Activated CD8-positive, alpha-beta memory T cell treated with anti-CD3 and anti-CD28 coated beads for 24 hours (primary cell): ENCODE results near the gene MACROD2.
"Not testable (repeated sequence)": the region's sequence is repeated elsewhere in the genome, so short reads cannot be mapped to it uniquely, and the experiment has no call there.

Source experiments
- DNase-seq: peaks from one replicate; pipeline ENCODE4 v3.0.0-alpha.2; 2020

The MACROD2 gene

DNA sequence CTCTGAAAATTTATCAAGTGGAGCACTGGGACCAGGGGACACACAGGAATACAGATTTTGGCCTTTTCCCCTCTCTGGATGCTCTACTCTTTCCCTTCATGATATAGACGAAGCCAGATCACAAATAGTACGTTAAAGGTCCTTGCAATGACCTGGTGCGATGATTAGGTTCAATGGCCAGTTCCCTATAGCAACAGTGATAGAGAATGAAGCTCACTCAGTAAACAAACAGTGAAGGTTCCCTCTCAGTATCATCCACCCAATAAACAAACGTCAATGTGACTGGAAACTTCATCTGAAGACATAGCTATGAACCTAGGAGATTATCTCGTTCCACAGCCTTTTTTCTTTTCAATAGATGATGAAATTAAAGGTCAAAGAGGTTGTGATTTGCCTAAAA, 1981.7 kb downstream of the MACROD2 start:
- no peak for DNase-seq

DNA sequence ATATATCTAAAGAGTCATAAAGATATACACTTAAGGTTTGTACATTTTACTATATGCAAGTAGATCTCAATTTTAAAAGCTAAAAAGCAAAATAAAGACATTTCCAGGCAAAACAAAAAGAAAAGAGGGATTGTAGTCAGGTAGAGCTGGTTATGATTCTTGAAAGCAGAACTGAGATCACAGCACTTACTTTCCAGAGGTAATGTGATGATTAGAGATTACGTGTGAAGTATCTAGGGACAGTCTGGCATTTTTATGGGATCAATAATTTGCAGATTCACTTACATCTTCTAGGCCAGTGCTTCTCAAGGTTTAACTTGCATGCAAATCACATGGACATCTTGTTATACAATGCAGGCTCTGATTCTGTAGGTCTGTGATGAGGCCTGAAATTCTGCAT, 1982.4 kb downstream of the MACROD2 start:
- DNase-seq: no peak

DNA sequence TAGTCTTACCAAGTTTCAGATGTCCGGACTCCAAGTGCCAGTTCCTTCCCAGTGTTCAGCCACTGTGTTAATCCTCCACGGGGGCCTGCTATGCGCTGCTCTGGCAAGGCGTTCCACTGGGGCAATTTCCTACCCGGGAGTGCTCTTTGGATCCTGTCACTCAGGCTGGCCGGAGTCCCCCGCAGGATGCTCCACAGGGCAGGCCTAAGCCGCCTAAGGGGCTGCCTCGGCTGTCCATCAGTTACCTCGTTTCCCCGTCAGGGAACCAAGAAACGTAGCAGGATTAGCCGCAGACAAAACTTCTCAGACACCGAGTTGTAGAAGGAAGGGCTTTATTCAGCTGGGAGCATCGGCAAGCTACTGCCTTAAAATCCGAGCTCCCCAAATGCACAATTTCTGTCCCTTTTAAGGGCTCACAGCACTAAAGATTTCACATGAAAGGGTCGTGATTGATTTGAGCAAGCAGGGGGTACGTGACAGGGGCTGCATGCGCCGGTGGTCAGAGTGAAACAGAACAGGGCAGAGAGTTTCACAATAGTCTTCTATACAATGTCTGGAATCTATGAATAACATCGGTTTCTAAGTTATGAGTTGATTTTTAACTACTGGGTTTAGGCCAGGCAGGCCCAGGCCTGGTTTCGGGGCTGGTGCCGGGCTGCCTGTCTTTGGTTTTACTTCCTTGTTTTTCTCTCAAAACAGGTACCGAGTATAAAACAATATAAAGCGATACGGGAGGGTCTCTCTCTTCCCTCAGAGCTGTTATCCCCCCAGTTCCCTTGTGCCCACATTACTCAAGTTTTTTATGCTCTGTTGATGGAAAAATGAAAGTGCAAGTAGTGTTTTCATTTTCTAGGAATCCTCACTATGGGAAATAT, 1990.4 kb downstream of the MACROD2 start:
- not testable (repeated sequence) for DNase-seq

DNA sequence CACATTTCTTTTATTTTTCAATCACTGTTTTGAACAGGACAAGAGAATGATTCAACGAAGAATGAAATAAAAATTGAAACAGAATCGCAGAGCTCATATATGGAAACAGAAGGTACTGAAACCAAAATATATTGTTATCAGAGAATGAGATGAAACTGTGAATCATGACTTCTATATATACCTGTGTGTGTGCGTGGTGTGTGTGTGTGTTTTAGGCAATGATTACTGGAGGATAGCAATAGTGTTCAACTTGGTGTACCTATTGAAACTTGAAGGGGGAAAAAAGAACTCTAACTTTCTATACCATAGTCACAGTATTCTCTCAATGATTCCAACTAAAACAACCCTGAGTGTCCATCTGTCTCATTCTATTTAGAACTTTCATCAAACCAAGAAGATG, 1991.4 kb downstream of the MACROD2 start:
- DNase-seq: no peak

DNA sequence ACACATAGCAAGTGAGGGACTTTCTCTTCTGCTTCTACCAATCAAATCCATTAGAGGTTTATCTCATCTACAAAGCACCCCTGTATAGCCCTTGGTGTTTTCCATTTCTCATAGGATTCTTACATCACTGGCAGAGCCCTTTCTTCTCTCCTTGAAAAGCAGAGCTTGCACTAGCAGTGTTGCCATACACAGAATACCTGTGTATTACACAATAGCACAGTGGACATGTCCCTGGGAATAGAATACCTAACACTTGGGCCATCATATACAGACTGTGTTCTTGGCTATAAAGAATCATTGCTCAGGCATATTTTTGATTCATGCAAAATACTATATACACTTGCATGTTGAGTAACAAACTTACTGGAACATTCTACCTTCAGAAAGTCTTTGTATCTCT, 1996.0 kb downstream of the MACROD2 start:
- no peak for DNase-seq

DNA sequence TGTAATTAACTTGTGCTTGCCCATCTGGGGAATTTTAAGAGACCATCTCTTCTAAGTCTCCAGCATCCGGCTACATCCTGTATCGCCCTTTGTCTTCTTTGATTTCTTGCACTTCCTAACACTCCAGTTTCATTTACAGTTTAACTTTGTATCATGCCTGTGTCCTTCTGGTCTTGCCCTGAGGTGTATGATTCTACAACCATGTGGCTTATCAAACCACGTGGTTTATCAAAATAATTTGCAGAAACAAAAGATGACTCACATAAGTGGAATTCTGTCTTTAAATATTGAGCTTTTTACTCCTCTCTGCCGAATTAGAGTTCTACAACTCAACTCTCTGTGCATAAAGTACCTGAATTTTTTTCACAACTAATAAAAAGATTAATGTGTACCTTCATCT, 1997.2 kb downstream of the MACROD2 start:
- DNase-seq: no peak

DNA sequence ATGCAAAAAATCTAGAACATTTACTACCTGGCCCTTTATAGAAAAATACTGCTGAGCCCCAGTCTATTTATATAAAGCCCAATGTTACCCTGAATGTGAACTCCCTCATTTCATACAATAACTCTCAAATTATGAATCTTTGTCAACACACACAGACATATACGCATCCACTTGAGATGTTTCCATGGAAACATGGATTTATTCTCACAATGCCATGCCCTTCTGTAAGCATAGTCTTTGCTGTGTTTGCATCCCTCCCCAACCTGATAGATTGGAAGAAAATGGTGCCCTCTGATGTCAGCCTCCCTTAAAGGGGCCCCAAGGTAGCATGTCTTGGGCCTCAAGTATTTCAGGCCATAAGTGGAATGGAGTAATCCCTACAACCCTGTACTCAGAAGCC, 2004.8 kb downstream of the MACROD2 start:
- no peak for DNase-seq

DNA sequence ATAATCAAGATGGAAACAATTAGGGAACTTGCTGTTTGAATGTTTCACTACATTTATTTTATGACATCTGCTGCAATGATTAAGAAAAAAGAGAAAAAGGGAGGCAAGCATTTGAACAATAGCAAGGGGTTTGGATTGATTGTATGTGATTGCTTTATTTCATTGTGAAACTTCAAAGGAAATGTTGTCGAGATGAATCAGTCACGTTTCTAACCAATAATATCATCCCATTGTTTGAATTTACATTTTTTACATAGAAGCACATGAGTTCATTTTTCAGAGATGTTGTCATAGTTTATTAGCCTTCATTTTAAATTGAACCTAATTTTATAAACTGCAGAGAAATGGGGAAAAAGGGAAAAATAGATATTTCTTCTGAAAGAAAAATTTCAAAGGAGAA, 2006.0 kb downstream of the MACROD2 start:
- DNase-seq: no peak

DNA sequence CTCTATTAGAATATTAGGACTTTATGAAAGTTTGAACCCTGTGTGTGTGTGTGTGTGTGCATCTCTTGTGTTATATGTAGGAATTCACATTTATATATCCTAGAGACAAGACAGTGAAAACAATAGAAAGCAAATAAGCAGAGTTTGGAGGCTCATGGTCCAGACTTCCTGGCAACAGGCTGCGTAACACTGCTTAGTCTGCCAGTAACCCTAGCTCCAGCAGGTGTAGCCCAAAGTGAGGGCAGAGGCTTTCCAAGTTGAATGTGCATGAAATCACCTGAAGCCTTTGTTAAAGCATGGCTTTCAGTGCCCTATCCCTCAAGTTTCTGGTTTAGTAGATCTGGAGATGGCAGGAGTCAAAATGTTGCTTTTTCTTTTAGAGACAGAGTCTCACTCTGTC, 2008.0 kb downstream of the MACROD2 start:
- no peak for DNase-seq

DNA sequence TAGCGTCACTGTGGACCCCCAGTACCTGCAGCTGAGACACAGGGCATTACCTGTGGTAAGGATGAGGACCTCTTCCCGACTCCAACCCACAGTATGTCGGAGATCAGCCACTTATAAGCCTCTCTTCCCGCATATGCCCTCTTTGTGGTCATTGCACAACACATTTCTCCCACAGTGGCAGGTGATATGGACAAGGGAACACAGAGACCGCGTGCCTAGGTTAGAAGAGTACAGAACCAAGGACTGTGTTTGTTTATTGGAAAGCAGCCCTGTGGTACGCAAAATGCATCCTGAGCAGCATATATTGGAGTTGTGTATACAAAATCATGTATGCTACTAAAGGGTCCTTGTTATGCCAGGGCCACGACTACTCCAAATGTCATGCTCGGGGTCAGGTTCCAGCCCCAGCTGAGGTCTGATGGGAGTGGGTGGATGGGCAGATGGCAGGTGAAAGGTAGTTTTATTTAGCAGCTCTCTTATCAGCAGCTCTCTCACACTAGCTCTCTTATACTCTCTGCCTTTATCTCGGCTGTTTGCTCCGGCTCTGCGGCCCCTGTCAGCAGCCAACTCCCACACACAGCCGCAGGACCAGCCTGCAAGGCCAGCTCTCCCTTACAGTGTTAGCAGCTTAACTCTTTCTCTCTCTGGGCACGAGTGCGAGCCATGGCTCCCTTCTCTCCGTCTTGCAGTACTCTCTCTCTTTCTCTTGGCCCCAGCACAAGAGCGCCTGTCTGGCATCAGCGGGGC, 2009.0 kb downstream of the MACROD2 start:
- DNase-seq: no peak

DNA sequence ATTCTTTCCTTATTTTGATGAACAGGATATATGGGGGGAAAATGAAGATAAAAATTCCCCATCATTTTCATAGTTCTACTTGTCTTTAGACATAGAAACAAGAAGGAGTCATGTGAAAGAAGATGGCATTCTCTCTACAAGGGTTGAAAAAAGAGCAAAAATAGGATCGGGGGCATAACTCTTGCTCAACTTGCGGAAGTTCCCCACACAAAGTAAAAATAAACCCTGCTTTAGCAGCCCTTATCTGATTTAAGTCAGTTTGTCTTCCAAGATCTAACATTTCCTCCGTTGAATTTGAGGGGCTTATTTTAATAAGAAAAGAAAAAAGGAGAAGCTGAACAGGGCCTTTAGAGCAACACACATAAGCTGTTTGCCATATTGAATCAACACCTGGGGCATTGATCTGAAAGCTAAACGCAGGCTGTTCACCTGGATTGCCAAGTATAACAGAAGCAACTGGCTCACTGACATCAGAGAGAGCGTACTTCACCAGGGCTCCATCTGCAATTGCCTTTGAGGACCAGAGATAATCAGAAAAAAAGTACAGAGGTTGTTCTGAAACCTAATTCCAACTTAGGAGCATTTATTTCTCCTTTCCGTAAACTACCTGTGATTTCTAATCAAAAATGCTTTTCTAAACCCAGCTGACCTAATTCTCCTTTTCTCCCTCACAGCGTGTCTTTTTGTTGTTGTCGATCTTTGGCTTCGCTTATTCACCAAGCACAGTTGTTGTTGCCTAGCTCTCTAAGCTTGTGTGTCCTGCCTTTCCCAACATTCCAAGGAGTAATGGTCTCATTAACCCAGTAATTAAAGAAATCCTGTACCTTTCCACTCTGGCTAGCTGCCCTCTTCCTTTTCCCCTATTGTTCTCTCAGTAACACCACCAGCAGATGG, 2010.0 kb downstream of the MACROD2 start:
- no peak for DNase-seq

DNA sequence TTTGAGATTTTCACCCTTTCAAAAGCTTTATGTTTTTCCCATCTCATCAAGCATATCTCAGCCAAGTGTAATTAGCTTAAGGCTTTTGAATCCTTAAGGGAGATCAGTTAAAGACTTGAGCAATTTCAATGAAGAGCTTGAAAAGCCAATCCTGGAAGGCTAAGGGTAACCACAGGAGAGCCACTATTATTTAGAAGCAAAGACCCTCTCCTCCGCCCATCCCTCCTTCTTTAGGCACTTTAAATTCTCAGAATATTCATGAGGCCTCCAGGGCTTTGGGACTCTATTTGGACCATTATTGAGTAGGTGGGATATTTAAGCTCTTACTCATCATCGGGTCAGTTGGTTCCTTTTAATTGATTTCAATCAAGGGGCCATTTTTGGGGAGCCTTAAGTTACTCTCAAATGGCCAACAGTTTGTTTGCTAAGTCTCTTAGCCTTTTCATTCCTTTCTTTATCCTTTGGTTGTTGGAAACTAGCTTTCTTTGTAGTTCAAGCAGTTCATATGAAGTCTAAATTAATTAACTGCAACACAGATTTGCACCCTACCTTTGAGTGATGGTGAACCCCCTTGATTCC, 2010.7 kb downstream of the MACROD2 start:
- no peak for DNase-seq

DNA sequence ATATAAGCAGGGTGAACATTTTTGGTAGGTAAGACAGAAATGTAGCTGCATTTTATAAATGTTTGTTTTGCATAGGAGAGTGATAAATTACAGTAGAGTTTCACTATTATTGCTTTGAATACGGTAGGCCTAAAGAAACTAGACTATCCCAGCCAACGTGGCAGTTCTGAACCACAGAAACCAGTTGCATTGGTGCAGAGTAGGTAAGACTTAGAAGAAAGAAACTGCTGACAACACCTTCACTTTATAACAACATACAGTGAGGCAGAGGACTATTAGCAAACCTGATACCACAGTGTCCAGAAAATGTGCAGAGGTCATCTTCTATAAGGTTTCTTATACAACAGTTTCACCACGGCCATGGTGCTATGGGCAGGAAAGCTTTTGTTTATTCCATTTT, 2011.8 kb downstream of the MACROD2 start:
- no peak for DNase-seq

DNA sequence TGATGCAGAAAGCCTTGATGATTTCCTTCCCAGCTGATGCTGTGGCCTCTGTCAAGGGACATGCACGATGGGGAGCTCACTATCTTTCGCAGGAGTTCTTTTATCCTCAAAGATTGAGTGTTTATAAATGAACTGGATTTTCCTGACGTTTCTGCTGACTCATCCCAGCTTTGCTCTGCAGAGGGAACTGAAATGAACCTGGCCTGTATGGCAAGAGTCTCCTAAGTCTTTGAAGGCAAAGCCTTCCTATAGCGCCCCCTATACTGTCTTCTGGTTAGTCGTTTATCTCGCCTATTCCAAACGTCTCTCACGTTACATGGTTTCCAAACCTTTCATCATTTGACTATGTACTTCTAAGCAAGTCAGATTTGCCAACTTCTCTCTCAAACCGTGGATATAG, 2012.6 kb downstream of the MACROD2 start:
- DNase-seq: no peak

DNA sequence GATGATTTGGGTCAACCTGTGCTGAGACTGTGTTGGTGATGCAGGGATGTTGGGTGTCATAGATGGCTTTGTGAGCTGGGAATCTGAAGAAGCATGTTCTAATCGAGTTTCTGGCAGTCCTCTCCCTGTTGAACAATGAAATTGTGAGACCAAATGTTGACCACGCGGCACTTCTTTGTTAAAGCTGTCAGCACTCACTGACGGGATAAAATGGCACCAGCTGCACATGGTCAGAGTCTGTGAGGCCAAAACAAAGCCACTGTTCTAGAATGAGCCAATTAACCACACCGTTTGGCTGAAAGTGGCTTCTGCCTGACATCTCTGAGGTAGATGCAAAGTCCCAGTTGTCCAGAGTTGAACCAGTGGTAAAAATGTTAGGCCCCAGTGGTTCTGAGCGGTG, 2015.7 kb downstream of the MACROD2 start:
- DNase-seq: no peak

DNA sequence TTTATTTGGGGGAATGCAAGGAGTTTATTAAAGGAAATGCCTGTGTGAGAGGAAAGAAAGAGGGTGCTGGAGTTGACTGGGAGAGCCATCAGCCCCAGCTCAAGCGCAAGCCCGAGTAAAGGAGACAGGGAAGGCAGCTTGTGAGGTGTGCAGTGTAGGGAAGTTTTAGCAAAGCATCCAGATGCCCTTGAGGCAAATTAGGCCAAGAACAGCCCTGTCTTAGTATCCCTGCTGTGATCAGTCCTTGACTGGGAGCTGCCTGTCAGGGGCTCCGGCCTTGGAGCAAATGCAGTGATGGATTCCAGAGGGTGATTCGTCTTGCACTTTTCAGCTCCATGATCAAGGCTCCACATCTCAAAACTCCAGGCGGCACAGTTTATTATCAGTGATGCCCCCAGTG, 2016.2 kb downstream of the MACROD2 start:
- no peak for DNase-seq

DNA sequence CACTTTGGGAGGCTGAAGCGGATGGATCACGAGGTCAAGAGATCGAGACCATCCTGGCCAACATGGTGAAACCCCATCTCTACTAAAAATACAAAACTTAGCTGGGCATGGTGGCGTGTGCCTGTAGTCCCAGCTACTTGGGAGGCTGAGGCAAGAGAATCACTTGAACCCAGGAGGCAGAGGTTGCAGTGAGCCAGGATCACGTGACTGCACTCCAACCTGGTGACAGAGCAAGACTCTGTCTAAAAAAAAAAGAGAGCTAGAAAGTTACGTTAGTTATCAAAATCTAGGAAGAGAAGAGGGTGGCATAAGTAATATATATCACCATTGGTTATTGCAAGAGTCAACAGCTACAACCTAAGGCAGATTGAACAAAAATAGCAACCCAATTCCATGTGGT, 2017.6 kb downstream of the MACROD2 start:
- not testable (repeated sequence) for DNase-seq

DNA sequence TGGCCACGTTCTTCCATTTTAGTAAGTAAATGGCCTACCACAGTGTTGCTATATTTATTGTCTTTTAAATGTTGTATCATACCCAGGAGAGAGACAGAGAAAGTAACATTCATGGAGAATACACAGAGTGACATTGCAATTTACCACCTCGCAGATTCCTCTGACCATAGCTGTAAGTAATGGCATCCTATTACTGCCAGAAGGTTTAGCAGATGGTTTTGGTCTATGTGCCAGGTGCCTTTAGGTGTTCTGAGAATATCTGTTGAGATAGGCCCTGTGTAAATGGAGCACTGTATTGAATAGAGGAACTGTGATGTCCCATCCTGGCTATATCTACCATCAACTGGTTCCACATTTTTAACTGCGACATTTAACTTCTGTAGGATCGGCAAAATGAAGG, 2018.3 kb downstream of the MACROD2 start:
- DNase-seq: no peak

DNA sequence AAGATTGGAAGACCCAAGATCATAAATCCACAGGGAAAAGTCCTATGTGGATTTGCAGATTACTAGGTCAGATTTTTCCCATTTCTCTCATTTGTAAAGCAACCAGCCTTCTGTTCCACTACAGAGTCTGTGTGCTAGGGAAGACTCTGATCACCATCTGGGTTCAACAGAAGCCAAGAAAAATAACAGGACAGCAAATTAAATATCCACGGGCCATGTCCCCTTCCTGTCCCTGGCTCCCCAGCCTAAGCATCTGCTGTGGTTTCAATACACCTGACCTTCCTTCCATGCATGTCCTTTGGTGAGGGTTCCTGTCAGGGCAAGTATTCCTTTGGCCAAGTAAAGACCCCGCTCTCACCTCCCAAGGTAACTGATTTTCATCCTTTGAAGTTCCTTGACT, 2019.1 kb downstream of the MACROD2 start:
- DNase-seq: no peak

DNA sequence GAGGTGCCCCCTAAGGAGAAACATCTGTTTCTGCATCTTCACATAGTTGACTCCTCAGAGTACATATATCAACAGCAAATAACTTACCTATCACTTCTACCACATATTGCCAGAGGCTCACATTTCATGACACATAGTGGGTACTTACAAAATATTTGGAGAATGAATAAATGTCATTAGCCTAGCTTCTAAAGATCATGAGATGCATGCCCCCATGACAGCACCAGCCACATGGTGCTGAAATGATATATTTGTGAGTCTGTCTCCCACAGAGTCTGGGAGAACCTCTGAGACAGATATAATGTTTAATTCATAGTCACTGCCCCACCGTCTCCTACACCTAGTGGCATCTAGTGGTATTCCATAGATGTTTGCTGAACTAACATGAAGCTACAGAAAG, 2022.3 kb downstream of the MACROD2 start:
- no peak for DNase-seq

DNA sequence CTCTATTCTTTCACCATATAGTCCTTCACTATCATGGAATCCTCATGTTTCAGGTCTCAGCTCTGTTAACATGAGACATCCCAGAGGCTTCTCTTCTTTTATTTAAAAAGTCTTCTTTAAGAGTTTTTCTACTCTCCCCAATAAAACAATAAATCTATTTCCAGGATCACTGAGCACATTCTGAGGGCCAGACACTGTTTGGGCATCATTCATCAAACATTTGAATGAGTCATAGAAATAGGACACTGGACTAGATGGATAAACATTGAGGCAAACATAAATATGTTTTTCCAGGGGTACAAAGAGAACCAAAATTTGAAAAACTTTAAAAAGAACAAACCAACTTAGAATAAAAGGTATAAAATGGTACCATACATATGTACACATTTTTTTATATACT, 2023.6 kb downstream of the MACROD2 start:
- no peak for DNase-seq

DNA sequence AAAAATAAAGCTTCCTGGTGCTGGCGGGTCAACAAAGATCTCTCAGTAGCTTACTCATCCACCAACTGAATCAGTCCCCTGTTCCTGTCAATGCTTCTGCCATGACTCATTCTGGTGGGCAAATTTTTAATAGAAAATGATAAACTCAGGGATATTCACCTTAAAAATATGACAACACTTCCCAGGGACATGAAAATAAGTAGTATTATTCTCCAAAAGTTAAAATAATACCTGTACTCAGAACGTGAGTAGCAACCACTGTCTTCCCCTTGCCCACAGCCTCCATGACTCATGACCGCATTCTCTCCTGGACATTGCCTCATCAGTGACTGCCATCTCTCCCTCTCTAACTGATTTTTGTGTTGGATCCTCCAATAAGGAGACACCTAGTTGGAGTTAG, 2025.7 kb downstream of the MACROD2 start:
- no peak for DNase-seq

DNA sequence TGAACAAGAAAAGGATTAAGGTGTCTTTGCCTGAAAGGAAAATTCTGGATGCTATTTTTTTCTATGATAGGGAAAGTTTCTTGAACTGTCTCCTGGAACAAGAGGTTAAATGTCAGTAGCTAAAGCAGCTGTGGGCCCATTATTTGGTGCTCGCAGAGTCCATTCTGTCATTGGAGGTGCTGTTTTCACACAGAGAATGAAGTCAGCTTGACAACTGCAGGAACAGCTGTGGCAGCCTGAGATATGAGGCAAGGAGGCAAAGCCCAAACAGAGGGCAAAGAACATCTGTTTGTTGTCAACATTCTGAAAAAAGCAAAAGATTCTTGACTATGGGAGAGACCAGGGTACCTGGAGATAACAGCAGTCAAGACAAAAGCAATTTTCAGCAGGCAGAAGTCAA, 2029.8 kb downstream of the MACROD2 start:
- DNase-seq: no peak
